IMR-90 (cell line): ENCODE measurements around the gene SYNPO2. TPM values are rescaled to one million over a fixed set of nuclear protein-coding genes. Genes with fewer than 3 reads are reported as not detected.

Source experiments
- ATAC-seq: fragments of 200-7000 bp; cut with Tn5 transposase; 2 replicates; pipeline ENCODE4 v1.9.1; 2020; ENCODE audit warnings: low read depth, mild to moderate bottlenecking, moderate library complexity
- BruUV-seq: library from RNA; stranded (reverse); fragments of 400-500 nt; replicated peaks from 2 replicates; lab custom pipeline; 2021; lab: Mats Ljungman, UMichigan
- CTCF ChIA-PET: fragments of 300-600 bp; formaldehyde crosslinking; extraction: SDS; loops from one replicate; lab custom pipeline; 2021; ENCODE audit warnings: antibody characterized with exemption; lab: Yijun Ruan, JAX
- POLR2A ChIA-PET: fragments of 300-600 bp; sonication (Branson Sonifier 250); formaldehyde crosslinking; loops from one replicate; lab custom pipeline; 2022; ENCODE audit warnings: antibody characterized with exemption; ENCODE audit not compliant: unreplicated experiment; lab: Charles Lee
- DNase-seq: peaks from one replicate; pipeline ENCODE4 v3.0.0; 2013
- H2AFZ ChIP-seq: replicated peaks from 2 replicates; pipeline ENCODE3; 2013; ENCODE audit warnings: low read length, mild to moderate bottlenecking; ENCODE audit not compliant: poor library complexity
- H2AK5ac ChIP-seq: 2 replicates; pipeline ENCODE4 v1.6.1; 2013; ENCODE audit warnings: low read depth, low read length, inconsistent platforms
- H2AK9ac ChIP-seq: replicated peaks from 2 replicates; pipeline ENCODE3; 2013; ENCODE audit warnings: mild to moderate bottlenecking, low read depth, low read length, moderate library complexity; ENCODE audit not compliant: poor library complexity
- H2BK120ac ChIP-seq: 2 replicates; pipeline ENCODE4 v1.6.1; 2013; ENCODE audit warnings: low read depth, low read length, inconsistent platforms
- H2BK15ac ChIP-seq: 3 replicates; pipeline ENCODE4 v1.6.1; 2013; ENCODE audit warnings: low read depth, low read length, inconsistent platforms
- H2BK20ac ChIP-seq: 2 replicates; pipeline ENCODE4 v1.6.1; 2013; ENCODE audit warnings: low read depth, mild to moderate bottlenecking, inconsistent platforms, low read length, moderate library complexity
- H2BK5ac ChIP-seq: 2 replicates; pipeline ENCODE4 v1.6.1; 2013; ENCODE audit warnings: mild to moderate bottlenecking, low read depth, low read length, inconsistent platforms; ENCODE audit not compliant: poor library complexity, severe bottlenecking
- H3K14ac ChIP-seq: replicated peaks from 2 replicates; pipeline ENCODE4 v1.6.1; 2013; ENCODE audit warnings: low read depth, low read length, inconsistent platforms
- H3K18ac ChIP-seq: 2 replicates; pipeline ENCODE4 v1.6.1; 2013; ENCODE audit warnings: low read depth, low read length, control low read depth
- H3K23ac ChIP-seq: 2 replicates; pipeline ENCODE4 v1.6.1; 2013; ENCODE audit warnings: low read depth, low read length, inconsistent platforms
- H3K27ac ChIP-seq: 2 replicates; pipeline ENCODE4 v1.5.1; 2013; ENCODE audit warnings: mild to moderate bottlenecking, control low read depth, low read length; ENCODE audit not compliant: insufficient read depth
- H3K27me3 ChIP-seq: 2 replicates; pipeline ENCODE4 v1.6.1; 2013; ENCODE audit warnings: low read length; ENCODE audit not compliant: control insufficient read depth, insufficient read depth
- H3K36me3 ChIP-seq: 2 replicates; pipeline ENCODE4 v1.6.1; 2013; ENCODE audit warnings: low read length, mixed read lengths; ENCODE audit not compliant: control insufficient read depth, insufficient read depth
- H3K4ac ChIP-seq: 2 replicates; pipeline ENCODE4 v1.6.1; 2013; ENCODE audit warnings: low read depth, low read length, inconsistent platforms
- H3K4me1 ChIP-seq: 2 replicates; pipeline ENCODE4 v1.6.1; 2013; ENCODE audit warnings: low read length, mixed read lengths; ENCODE audit not compliant: control insufficient read depth, insufficient read depth
- H3K4me2 ChIP-seq: 2 replicates; pipeline ENCODE4 v1.6.1; 2013; ENCODE audit warnings: low read depth, mild to moderate bottlenecking, control low read depth, low read length, moderate library complexity
- H3K4me3 ChIP-seq: 2 replicates; pipeline ENCODE4 v1.5.1; 2013; ENCODE audit warnings: low read depth, mild to moderate bottlenecking, control low read depth, low read length, moderate library complexity; ENCODE audit not compliant: insufficient read depth
- H3K56ac ChIP-seq: 2 replicates; pipeline ENCODE4 v1.6.1; 2013; ENCODE audit warnings: low read length, inconsistent platforms; ENCODE audit not compliant: insufficient read depth; ENCODE audit errors: extremely low read depth
- H3K79me1 ChIP-seq, 2 experiments: 2 replicates each; pipeline ENCODE4 v1.6.1; 2013; ENCODE audit warnings: low read length in 2 of 2, inconsistent platforms in 1 of 2, low read depth in 1 of 2
- H3K9ac ChIP-seq: 2 replicates; pipeline ENCODE4 v1.6.1; 2013; ENCODE audit warnings: low read depth, low read length, control low read depth
- H3K9me1 ChIP-seq: 2 replicates; pipeline ENCODE4 v1.6.1; 2013; ENCODE audit warnings: low read length, inconsistent platforms; ENCODE audit not compliant: insufficient read depth
- H3K9me3 ChIP-seq: 2 replicates; pipeline ENCODE4 v1.6.1; 2013; ENCODE audit warnings: low read length; ENCODE audit not compliant: control insufficient read depth, insufficient read depth
- H4K20me1 ChIP-seq: 2 replicates; pipeline ENCODE4 v1.6.1; 2013; ENCODE audit warnings: low read length, inconsistent platforms; ENCODE audit not compliant: insufficient read depth
- H4K5ac ChIP-seq: 2 replicates; pipeline ENCODE4 v1.6.1; 2013; ENCODE audit warnings: mild to moderate bottlenecking, low read depth, low read length, control low read depth
- H4K8ac ChIP-seq, 2 experiments: 2 replicates each; pipeline ENCODE4 v1.6.1; 2013; ENCODE audit warnings: low read depth in 2 of 2, low read length in 2 of 2, control low read depth in 1 of 2, inconsistent platforms in 1 of 2
- H4K91ac ChIP-seq: 2 replicates; pipeline ENCODE4 v1.6.1; 2013; ENCODE audit warnings: low read depth, low read length, inconsistent platforms; ENCODE audit not compliant: insufficient read depth
- BHLHE40 ChIP-seq: fragments of 150-350 bp; IDR thresholded peaks from 2 replicates; pipeline ENCODE4 v1.6.1; 2016; ENCODE audit warnings: mild to moderate bottlenecking, low read depth, low read length
- CEBPB ChIP-seq: IDR thresholded peaks from 2 replicates; pipeline ENCODE4 v1.6.1; 2012; ENCODE audit warnings: low read depth, low read length, improper control_type of control experiment
- CHD1 ChIP-seq: IDR thresholded peaks from 2 replicates; pipeline ENCODE4 v1.6.1; 2012; ENCODE audit warnings: low read depth, low read length, improper control_type of control experiment
- CTCF ChIP-seq: conservative IDR thresholded peaks from 2 replicates; pipeline ENCODE4 v1.5.1; 2012; ENCODE audit warnings: mild to moderate bottlenecking, low read depth, low read length, improper control_type of control experiment
- ELK1 ChIP-seq: fragments of 150-350 bp; IDR thresholded peaks from 2 replicates; pipeline ENCODE4 v1.6.1; 2016; ENCODE audit warnings: low read depth, mild to moderate bottlenecking, low read length, moderate library complexity, borderline replicate concordance
- FOS ChIP-seq: fragments of 150-350 bp; IDR thresholded peaks from 2 replicates; pipeline ENCODE4 v1.6.1; 2016; ENCODE audit warnings: low read depth, low read length
- MAFK ChIP-seq: IDR thresholded peaks from 2 replicates; pipeline ENCODE4 v1.6.1; 2012; ENCODE audit warnings: low read depth, low read length, improper control_type of control experiment
- MAZ ChIP-seq: IDR thresholded peaks from 2 replicates; pipeline ENCODE4 v1.6.1; 2012; ENCODE audit warnings: low read depth, mild to moderate bottlenecking, low read length, improper control_type of control experiment, moderate library complexity, borderline replicate concordance
- MXI1 ChIP-seq: IDR thresholded peaks from 2 replicates; pipeline ENCODE4 v1.6.1; 2012; ENCODE audit warnings: low read depth, mild to moderate bottlenecking, low read length, moderate library complexity, borderline replicate concordance
- NFE2L2 ChIP-seq: fragments of 150-350 bp; IDR thresholded peaks from 2 replicates; pipeline ENCODE4 v1.6.1; 2016; ENCODE audit warnings: low read depth, mild to moderate bottlenecking, low read length
- POLR2A ChIP-seq: IDR thresholded peaks from 2 replicates; pipeline ENCODE4 v1.6.1; 2012; ENCODE audit warnings: mild to moderate bottlenecking, low read depth, low read length
- RAD21 ChIP-seq: IDR thresholded peaks from 2 replicates; pipeline ENCODE4 v1.6.1; 2012; ENCODE audit warnings: low read length, improper control_type of control experiment
- RCOR1 ChIP-seq: IDR thresholded peaks from 2 replicates; pipeline ENCODE4 v1.6.1; 2012; ENCODE audit warnings: mild to moderate bottlenecking, low read length, improper control_type of control experiment; ENCODE audit not compliant: insufficient replicate concordance
- RFX5 ChIP-seq: IDR thresholded peaks from 2 replicates; pipeline ENCODE4 v1.8.0; 2012; ENCODE audit warnings: low read depth, mild to moderate bottlenecking, low read length, moderate library complexity
- SMC3 ChIP-seq: fragments of 150-350 bp; IDR thresholded peaks from 2 replicates; pipeline ENCODE4 v1.6.1; 2016; ENCODE audit warnings: low read depth, mild to moderate bottlenecking, antibody characterized with exemption, low read length, moderate library complexity
- USF2 ChIP-seq: fragments of 150-350 bp; IDR thresholded peaks from 2 replicates; pipeline ENCODE4 v1.6.1; 2017; ENCODE audit warnings: mild to moderate bottlenecking, antibody characterized with exemption, low read length, low read depth
- WGBS, 2 experiments: methylation state at CpG; one replicate each; pipeline versions ENCODE4 v1.1.5 to v1.1.7; 2013; ENCODE audit warnings: missing lambda C conversion rate in 2 of 2; ENCODE audit not compliant: insufficient read length in 1 of 2; ENCODE audit errors: extremely low coverage in 2 of 2; 5-methylcytosine and 5-hydroxymethylcytosine counted together
- dilution Hi-C: fragments of 300-500 bp; cut with HindIII; formaldehyde crosslinking; loops from one replicate; pipeline ENCODE4 v1.14.3; 2018; ENCODE audit warnings: low sequenced_read_pairs; ENCODE audit not compliant: unreplicated experiment
- in situ Hi-C: fragments of 300-500 bp; cut with MboI; formaldehyde crosslinking; loops from 3 replicates; pipeline ENCODE4 v1.14.3; 2019; ENCODE audit warnings: low sequenced_read_pairs, inconsistent platforms, mixed read lengths
- intact Hi-C: fragments of 100-400 bp; cut with micrococcal nuclease; formaldehyde crosslinking; loops from 2 replicates; pipeline ENCODE4 v1.10.0; 2022
- polyA plus RNA-seq, 3 experiments: library from polyadenylated mRNA; depleted of rRNA; stranded (reverse); fragments of >200 nt; gene quantifications; 2 replicates each; pipeline ENCODE4 v1.2.3, GENCODE V29; 2012; ENCODE audit warnings: low replicate concordance in 1 of 3
- total RNA-seq: library from RNA; depleted of rRNA; stranded (reverse); fragments of >200 nt; gene quantifications from 2 replicates; pipeline ENCODE4 v1.2.3, GENCODE V29; 2012

SYNPO2 gene
- total and polyA plus RNA-seq, 2 of the 4 experiments (the other 2 are of a cell fraction) = 0.99 to 1.8 TPM

GRCh38 chr4:118898684-118899138 is 10.1 kb downstream of the SYNPO2 start:
- no peaks in the 10 kb centered on the region for H3K9me3 ChIP-seq
- intact Hi-C loops (no loop called here), in situ Hi-C loops (loop anchor here (10.0 kb wide), 1 partner anchor 134 kb away; no protein-coding TSS in a partner anchor), dilution Hi-C loops (no loop called here)
- H4K91ac ChIP-seq = no peak overlapping the region
- no peak overlapping the region for H2BK5ac ChIP-seq
- no peak overlapping the region for H3K27ac ChIP-seq
- no peak overlapping the region for H3K14ac ChIP-seq
- H4K8ac ChIP-seq = no peak overlapping the region
- no peak overlapping the region for H3K4ac ChIP-seq
- POLR2A ChIA-PET = no interaction called here
- TF ChIP-seq RFX5 (no peak), MAZ (no peak), MXI1 (no peak), CEBPB (no peak), RCOR1 (no peak), MAFK (no peak), RAD21 (no peak), POLR2A (no peak), ELK1 (no peak), FOS (no peak), BHLHE40 (no peak), CTCF (no peak), USF2 (no peak), SMC3 (no peak), CHD1 (no peak), NFE2L2 (no peak)
- H4K20me1 ChIP-seq = no peaks in the 10 kb centered on the region
- CTCF ChIA-PET = no interaction called here
- no peaks in the 10 kb centered on the region for H3K79me1 ChIP-seq
- H4K5ac ChIP-seq = no peak overlapping the region
- peak overlapping the region; percentile 13 for H2AFZ ChIP-seq
- H2BK15ac ChIP-seq = no peak overlapping the region
- no peaks in the 10 kb centered on the region for H3K36me3 ChIP-seq
- H2BK120ac ChIP-seq = no peak overlapping the region
- no peak overlapping the region for H3K9ac ChIP-seq
- no peak for ATAC-seq
- no peak overlapping the region for H3K56ac ChIP-seq
- no peak overlapping the region for H3K4me3 ChIP-seq
- H3K4me1 ChIP-seq = no peaks in the 10 kb centered on the region; the same call in 1 of the 2 replicates
- H3K27me3 ChIP-seq = no peaks in the 10 kb centered on the region
- H3K23ac ChIP-seq = no peak overlapping the region
- no peak overlapping the region for H2AK9ac ChIP-seq
- H3K9me1 ChIP-seq = peaks cover 4% of the 10 kb centered on the region; the same call in 1 of the 2 replicates
- H3K4me2 ChIP-seq = no peak overlapping the region
- BruUV-seq = no TSS peak
- no peak overlapping the region; the same call in 1 of the 2 replicates for H3K18ac ChIP-seq
- no peak for DNase-seq
- no peak overlapping the region for H2AK5ac ChIP-seq
- no peak overlapping the region for H2BK20ac ChIP-seq
- 60% methylated on average over 4 of the region's 6 CpGs; no CpG with 5 or more reads in 1 of the 2 experiments for WGBS, 2 experiments
